Sigmoid colon (tissue), 7 donors: ENCODE data around the gene ELOVL5. TPM values are rescaled to one million over a fixed set of nuclear protein-coding genes. Genes with fewer than 3 reads are reported as not detected.
A peak's percentile ranks its signal among the peaks of the same experiment; 100 is the strongest.

Experiments
- DNase-seq: peaks from one replicate; pipeline ENCODE4 v3.0.0-alpha.2; 2019
- H3K27ac ChIP-seq, 4 donors: fragments of 200-600 bp; sonication (generic); one replicate each; pipeline ENCODE4 v1.5.1; 2016 to 2019; ENCODE audit warnings: mild to moderate bottlenecking in 1 of 4
- H3K27me3 ChIP-seq, 3 donors: fragments of 200-600 bp; sonication (generic); one replicate each; pipeline ENCODE4 v1.5.1; 2019; ENCODE audit warnings: mild to moderate bottlenecking in 1 of 3
- H3K36me3 ChIP-seq, 4 donors: fragments of 200-600 bp; sonication (generic); one replicate each; pipeline ENCODE4 v1.5.1; 2016 to 2019
- H3K4me1 ChIP-seq, 4 donors: fragments of 200-600 bp; sonication (generic); one replicate each; pipeline ENCODE4 v1.5.1; 2017 to 2019
- H3K4me3 ChIP-seq, 4 donors: fragments of 200-600 bp; sonication (generic); one replicate each; pipeline ENCODE4 v1.5.1; 2017 to 2019; ENCODE audit warnings: mild to moderate bottlenecking in 2 of 4, moderate library complexity in 1 of 4
- H3K9me3 ChIP-seq, 4 donors: fragments of 200-600 bp in 3 of 4; sonication (generic) in 3 of 4; one replicate each; pipeline versions ENCODE4 v1.5.1 to v1.6.1; 2013 to 2019
- CTCF ChIP-seq, 4 experiments: fragments of 450-650 bp in 3 of 4; fragments of 200-600 bp in 1 of 4; IDR thresholded peaks; one replicate each; pipeline ENCODE4 v1.5.1; 2016 to 2019; ENCODE audit warnings: antibody characterized with exemption in 4 of 4, mild to moderate bottlenecking in 3 of 4, moderate library complexity in 2 of 4
- EP300 ChIP-seq, 4 donors: sonication (generic); formaldehyde crosslinking; IDR thresholded peaks; one replicate each; pipeline ENCODE4 v1.6.1; 2017; ENCODE audit warnings: antibody characterized with exemption in 4 of 4
- POLR2A ChIP-seq, 2 donors: fragments of 450-650 bp; IDR thresholded peaks; one replicate each; pipeline ENCODE4 v1.6.1; 2016; ENCODE audit warnings: antibody characterized with exemption in 2 of 2, mild to moderate bottlenecking in 2 of 2, moderate library complexity in 2 of 2
- POLR2AphosphoS5 ChIP-seq, 4 donors: sonication (generic); formaldehyde crosslinking; IDR thresholded peaks; one replicate each; pipeline ENCODE4 v1.6.1; 2017; ENCODE audit warnings: antibody characterized with exemption in 4 of 4
- WGBS, 2 donors: extraction: QIAGEN DNeasy Blood & Tissue Kit; methylation state at CpG; one replicate each; pipeline ENCODE4 v1.1.7; 2013; 5-methylcytosine and 5-hydroxymethylcytosine counted together
- intact Hi-C: fragments of 100-400 bp; cut with DNase I; formaldehyde crosslinking; loops from one replicate; pipeline ENCODE4 v1.15.1; 2023
- polyA plus RNA-seq, 3 donors: library from polyadenylated mRNA; stranded (reverse); fragments of 200-250 nt; gene quantifications; one replicate each; pipeline ENCODE4 v1.2.3, GENCODE V29; 2013
- total RNA-seq, 4 donors: library from RNA; depleted of rRNA; stranded (reverse); fragments of >200 nt; gene quantifications; one replicate each; pipeline ENCODE4 v1.1.0, GENCODE V29; 2016
- donor health status: healthy with polysubstance abuse.
- donor health status: Bipolar disorder and iron deficiency.
- donor health status: healthy.

Gene ELOVL5
- total and polyA plus RNA-seq, 7 donors: 7.2 to 73.8 (median 54.3) TPM

- Histone ChIP-seq H3K9me3 (no peaks in the 10 kb centered on the region), H3K27me3 (no peaks in the 10 kb centered on the region), H3K4me1 (no peaks in the 10 kb centered on the region), H3K36me3 (no peaks in the 10 kb centered on the region), H3K4me3 (no peak overlapping the region), H3K27ac (no peak overlapping the region)
- DNase-seq: no peak
- 72 to 73% methylated on average over 6 of the region's 6 CpGs for WGBS, 2 donors
- intact Hi-C loops: no loop called here
- no peak for TF ChIP-seq EP300 (IDR thresholded peaks at IDR 0.05)
- no peak for TF ChIP-seq POLR2AphosphoS5 (IDR thresholded peaks at IDR 0.05)
- TF ChIP-seq POLR2A (IDR thresholded peaks at IDR 0.05): no peak
These were observed 21.2 kb upstream of the ELOVL5 start for GRCh38 chr6:53369876-53370515.

- no peaks in the 10 kb centered on the region for H3K4me1 ChIP-seq
- H3K4me3 ChIP-seq: no peak overlapping the region
- TF ChIP-seq EP300 (IDR thresholded peaks at IDR 0.05) (no peak), POLR2A (IDR thresholded peaks at IDR 0.05) (no peak), POLR2AphosphoS5 (IDR thresholded peaks at IDR 0.05) (no peak), CTCF (IDR thresholded peaks at IDR 0.05) (no peak)
- H3K27me3 ChIP-seq: no peaks in the 10 kb centered on the region
- intact Hi-C loops: no loop called here
- H3K36me3 ChIP-seq: no peaks in the 10 kb centered on the region
- no peaks in the 10 kb centered on the region for H3K9me3 ChIP-seq
- H3K27ac ChIP-seq: no peak overlapping the region
- WGBS, 2 donors: 95 to 97% methylated on average over 2 of the region's 2 CpGs
- no peak for DNase-seq
These were observed 20.3 kb upstream of the ELOVL5 start for GRCh38 chr6:53369051-53369450.

GRCh38 chr6:53366128-53366641 is 17.4 kb upstream of the ELOVL5 start:
- Histone ChIP-seq H3K9me3 (no peaks in the 10 kb centered on the region), H3K4me1 (no peaks in the 10 kb centered on the region), H3K36me3 (no peaks in the 10 kb centered on the region), H3K4me3 (no peak overlapping the region), H3K27me3 (no peaks in the 10 kb centered on the region), H3K27ac (no peak overlapping the region)
- 97 to 99% methylated on average over 4 of the region's 4 CpGs for WGBS, 2 donors
- TF ChIP-seq CTCF (IDR thresholded peaks at IDR 0.05): no peak
- TF ChIP-seq POLR2AphosphoS5 (IDR thresholded peaks at IDR 0.05): no peak
- no peak for TF ChIP-seq EP300 (IDR thresholded peaks at IDR 0.05)
- TF ChIP-seq POLR2A (IDR thresholded peaks at IDR 0.05): no peak
- no peak for DNase-seq
- intact Hi-C loops: no loop called here

- 96% methylated on average over 37 of the region's 37 CpGs for WGBS, 2 donors
- H3K9me3 ChIP-seq: no peaks in the 10 kb centered on the region
- TF ChIP-seq POLR2A (IDR thresholded peaks at IDR 0.05) (no peak), CTCF (IDR thresholded peaks at IDR 0.05) (no peak), POLR2AphosphoS5 (IDR thresholded peaks at IDR 0.05) (no peak), EP300 (IDR thresholded peaks at IDR 0.05) (no peak)
- H3K4me3 ChIP-seq: no peak overlapping the region
- H3K4me1 ChIP-seq: peaks cover 0 to 12% (median 2%) of the 10 kb centered on the region in 4 donors
- DNase-seq: no peak
- intact Hi-C loops: no loop called here
- H3K27ac ChIP-seq: no peak overlapping the region
- no peaks in the 10 kb centered on the region for H3K36me3 ChIP-seq
- H3K27me3 ChIP-seq: no peaks in the 10 kb centered on the region
These were observed 14.8 kb upstream of the ELOVL5 start for GRCh38 chr6:53363341-53364079.

GRCh38 chr6:53361549-53362031 is 12.8 kb upstream of the ELOVL5 start:
- H3K27ac ChIP-seq: peak overlapping the region in 1 of 4 donors; percentile 91

More at GRCh38 chr6:53361549-53362031, 12.8 kb upstream of the ELOVL5 start:
- H3K4me3 ChIP-seq: no peak overlapping the region
- no peaks in the 10 kb centered on the region for H3K27me3 ChIP-seq
- H3K4me1 ChIP-seq: peaks cover 0 to 16% (median 4%) of the 10 kb centered on the region in 4 donors
- intact Hi-C loops: no loop called here
- H3K9me3 ChIP-seq: no peaks in the 10 kb centered on the region
- no peaks in the 10 kb centered on the region for H3K36me3 ChIP-seq
- TF ChIP-seq CTCF (IDR thresholded peaks at IDR 0.05): no peak
- 50 to 63% methylated on average over 4 of the region's 4 CpGs for WGBS, 2 donors
- DNase-seq: no peak
